ENCODE results near the gene CEP41. TPM values are rescaled to one million over a fixed set of nuclear protein-coding genes. Genes with fewer than 3 reads are reported as not detected.

CEP41 gene
- total RNA-seq, 1 donor from 2014 or later: 10.0 TPM

GRCh38 chr7:130372402-130373165, 68.2 kb downstream of the CEP41 start:
- TF ChIP-seq CTCF (IDR thresholded peaks at IDR 0.05): no peak
- H3K27ac ChIP-seq: peak overlapping the region; percentile 79
- no peaks in the 10 kb centered on the region for H3K36me3 ChIP-seq
- no peak for ATAC-seq
- no peak for DNase-seq
- no peak overlapping the region for H3K4me3 ChIP-seq
- no peaks in the 10 kb centered on the region for H3K27me3 ChIP-seq (ENCODE audit: low read depth)
- intact Hi-C loops (cut with DNase I): no loop called here
- H3K9me3 ChIP-seq: peaks cover 10% of the 10 kb centered on the region
- peaks cover 29% of the 10 kb centered on the region for H3K4me1 ChIP-seq

GRCh38 chr7:130371046-130371445, 69.8 kb downstream of the CEP41 start:
- ATAC-seq (no peak), DNase-seq (no peak)
- no peak for TF ChIP-seq CTCF (IDR thresholded peaks at IDR 0.05)
- Histone ChIP-seq H3K27me3 (ENCODE audit: low read depth) (no peaks in the 10 kb centered on the region), H3K4me3 (no peak overlapping the region), H3K9me3 (peaks cover 3% of the 10 kb centered on the region), H3K4me1 (peaks cover 29% of the 10 kb centered on the region), H3K27ac (peak overlapping the region; percentile 79), H3K36me3 (no peaks in the 10 kb centered on the region)
- intact Hi-C loops (cut with DNase I): no loop called here

- ATAC-seq: no peak
- peaks cover 29% of the 10 kb centered on the region for H3K4me1 ChIP-seq
These were observed 70.8 kb downstream of the CEP41 start for GRCh38 chr7:130369831-130370550.

GRCh38 chr7:130369110-130369711, 71.6 kb downstream of the CEP41 start:
- no peaks in the 10 kb centered on the region for H3K36me3 ChIP-seq
- ATAC-seq (peak; percentile 38 to 55), DNase-seq (no peak)
- peaks cover 24% of the 10 kb centered on the region for H3K4me1 ChIP-seq
- intact Hi-C loops (cut with DNase I): no loop called here
- TF ChIP-seq CTCF (IDR thresholded peaks at IDR 0.05): no peak
- H3K27me3 ChIP-seq (ENCODE audit: low read depth): no peaks in the 10 kb centered on the region
- no peaks in the 10 kb centered on the region for H3K9me3 ChIP-seq
- H3K4me3 ChIP-seq: no peak overlapping the region
- H3K27ac ChIP-seq: peak overlapping the region; percentile 50

More at GRCh38 chr7:130369831-130370550, 70.8 kb downstream of the CEP41 start:
- intact Hi-C loops (cut with DNase I): no loop called here
- Histone ChIP-seq H3K27me3 (ENCODE audit: low read depth) (no peaks in the 10 kb centered on the region), H3K27ac (peak overlapping the region; percentile 50), H3K36me3 (no peaks in the 10 kb centered on the region), H3K9me3 (no peaks in the 10 kb centered on the region), H3K4me3 (no peak overlapping the region)
- no peak for DNase-seq
- TF ChIP-seq CTCF (IDR thresholded peaks at IDR 0.05): no peak

DNA sequence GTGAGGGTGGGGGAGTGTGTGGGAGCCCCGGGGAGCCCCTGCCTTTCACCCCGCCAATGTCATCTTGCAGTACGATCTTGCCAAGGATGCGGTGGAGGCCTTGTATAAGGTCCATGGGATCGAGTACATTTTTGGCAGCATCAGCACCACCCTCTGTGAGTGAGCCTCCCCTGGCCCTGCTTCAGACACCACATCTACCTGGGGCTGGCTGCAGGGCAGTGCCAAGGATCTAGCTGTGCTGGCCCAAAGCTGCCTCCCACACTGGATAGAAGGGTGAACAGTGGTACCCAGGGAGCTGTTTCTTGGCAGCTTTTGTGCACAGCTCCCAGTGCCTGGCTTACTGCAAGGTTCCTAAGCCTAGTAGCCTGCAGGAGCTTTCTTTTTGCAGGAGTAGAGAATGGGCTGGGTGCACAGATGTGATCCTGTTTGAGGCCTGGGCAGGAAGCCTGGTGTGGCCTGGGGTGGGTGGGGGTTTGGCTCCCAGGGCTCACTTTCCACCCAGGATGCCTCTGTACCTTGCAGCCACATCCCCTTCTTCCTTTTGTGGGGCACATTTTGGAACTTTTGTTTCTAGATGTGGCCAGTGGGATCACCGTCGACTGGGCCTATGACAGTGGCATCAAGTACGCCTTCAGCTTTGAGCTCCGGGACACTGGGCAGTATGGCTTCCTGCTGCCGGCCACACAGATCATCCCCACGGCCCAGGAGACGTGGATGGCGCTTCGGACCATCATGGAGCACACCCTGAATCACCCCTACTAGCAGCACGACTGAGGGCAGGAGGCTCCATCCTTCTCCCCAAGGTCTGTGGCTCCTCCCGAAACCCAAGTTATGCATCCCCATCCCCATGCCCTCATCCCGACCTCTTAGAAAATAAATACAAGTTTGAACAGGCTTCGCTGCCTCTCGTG, 72.7 kb downstream of the CEP41 start:
- no peak for ATAC-seq
- no peaks in the 10 kb centered on the region for H3K27me3 ChIP-seq (ENCODE audit: low read depth)
- peaks cover 16% of the 10 kb centered on the region for H3K4me1 ChIP-seq
- no peak overlapping the region for H3K4me3 ChIP-seq
- peak overlapping the region; percentile 50 for H3K27ac ChIP-seq
- no peaks in the 10 kb centered on the region for H3K36me3 ChIP-seq
- H3K9me3 ChIP-seq: no peaks in the 10 kb centered on the region
- no peak for TF ChIP-seq CTCF (IDR thresholded peaks at IDR 0.05)
- no peak for DNase-seq
- intact Hi-C loops (cut with DNase I): no loop called here

Measured in lower lobe of right lung (tissue), 2 donors.